Heart left ventricle (tissue), 13 donors: ENCODE data around the gene CCDC92.

ENCODE experiments used
- POLR2A ChIP-seq, 2 donors: fragments of 450-650 bp; IDR thresholded peaks; one replicate each; pipeline ENCODE4 v1.6.1; 2017; ENCODE audit warnings: antibody characterized with exemption in 2 of 2, mild to moderate bottlenecking in 2 of 2, moderate library complexity in 2 of 2
- TF ChIP-seq, protein P1 (sequence below), 12 donors: fragments of 200-600 bp; sonication (generic) in 4 of 12; IDR thresholded peaks; one replicate each; pipeline versions ENCODE4 v1.5.0 to v1.8.0; 2018 to 2022; ENCODE audit warnings: antibody characterized with exemption in 12 of 12, mild to moderate bottlenecking in 5 of 12
- donor health status: ischemic (EF 13 %, LVEDD 7.1; RV severe dilation, severe dysfunction).
- donor health status: DM: no; HTN: yes; CAD: no.
- donor health status: DM: no; HTN: no; CAD: no.
- donor health status: ischemic (EF 25% LVEDD 6.9; RV normal size, moderate dysfunction).
- donor health status: ischemic (EF 25% LVEDD 5.7; RV mildly dilated, moderate dysfunction).
- donor health status: ischemic (EF 35%, LVEDD 5.7; RV mildly dilated, moderate dysfunction).
- donor health status: nonischemic (EF 11% LVEDD 7.7; RV severe dilation, severe dysfunction).
- donor health status: DM: yes; HTN: yes; CAD: no.
- donor health status: PGD.
- donor health status: ischemic (EF 29% LVEDD 5.4; RV normal size, mild dysfunction).
- donor health status: nonischemic (EF 23%, LVEDD 6.1; RV moderate dilation, normal function).

DNA sequence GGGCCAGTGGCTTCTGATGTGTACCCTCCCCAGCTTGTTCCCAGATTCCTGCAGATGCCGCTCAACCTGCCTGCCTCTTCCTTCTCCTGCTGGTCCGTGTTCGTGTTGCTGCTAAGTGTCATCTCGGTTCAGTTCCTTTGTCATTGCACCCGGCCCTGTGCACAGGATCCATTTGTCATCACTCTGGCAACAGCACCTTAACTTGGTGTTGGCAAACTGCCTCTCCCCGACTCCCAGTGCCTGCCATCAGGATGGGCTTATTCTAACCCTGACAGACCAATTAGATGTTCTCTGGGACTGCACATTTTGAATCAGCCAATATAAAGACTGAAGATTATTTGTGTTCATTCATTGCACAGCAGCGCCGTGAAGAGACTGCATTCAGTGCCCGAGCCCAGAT is 73.3 kb downstream of the CCDC92 start:
- TF ChIP-seq, protein P1, sequence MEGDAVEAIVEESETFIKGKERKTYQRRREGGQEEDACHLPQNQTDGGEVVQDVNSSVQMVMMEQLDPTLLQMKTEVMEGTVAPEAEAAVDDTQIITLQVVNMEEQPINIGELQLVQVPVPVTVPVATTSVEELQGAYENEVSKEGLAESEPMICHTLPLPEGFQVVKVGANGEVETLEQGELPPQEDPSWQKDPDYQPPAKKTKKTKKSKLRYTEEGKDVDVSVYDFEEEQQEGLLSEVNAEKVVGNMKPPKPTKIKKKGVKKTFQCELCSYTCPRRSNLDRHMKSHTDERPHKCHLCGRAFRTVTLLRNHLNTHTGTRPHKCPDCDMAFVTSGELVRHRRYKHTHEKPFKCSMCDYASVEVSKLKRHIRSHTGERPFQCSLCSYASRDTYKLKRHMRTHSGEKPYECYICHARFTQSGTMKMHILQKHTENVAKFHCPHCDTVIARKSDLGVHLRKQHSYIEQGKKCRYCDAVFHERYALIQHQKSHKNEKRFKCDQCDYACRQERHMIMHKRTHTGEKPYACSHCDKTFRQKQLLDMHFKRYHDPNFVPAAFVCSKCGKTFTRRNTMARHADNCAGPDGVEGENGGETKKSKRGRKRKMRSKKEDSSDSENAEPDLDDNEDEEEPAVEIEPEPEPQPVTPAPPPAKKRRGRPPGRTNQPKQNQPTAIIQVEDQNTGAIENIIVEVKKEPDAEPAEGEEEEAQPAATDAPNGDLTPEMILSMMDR (IDR thresholded peaks at IDR 0.05) = no peak
- no peak for TF ChIP-seq POLR2A (IDR thresholded peaks at IDR 0.05)
